Natural killer cell treated with Interleukin-12 subunit alpha and Interleukin-12 subunit beta and Interleukin-15 and Interleukin-18, amount 100 ng/mL, for 72 hours (primary cell): ENCODE results near the gene MEOX2. TPM values are rescaled to one million over a fixed set of nuclear protein-coding genes. Genes with fewer than 3 reads are reported as not detected.

Experiments
- ATAC-seq, 2 donors: fragments of 150-1000 bp; cut with Tn5 transposase in 1 of 2; sonication (Bioruptor Pico), chemical (Tn5 transposase) in 1 of 2; 2 replicates each; pipeline ENCODE4 v1.10.0; 2021
- DNase-seq: peaks from one replicate; pipeline ENCODE4 v3.0.0; 2022; ENCODE audit warnings: low spot score
- H3K27ac Mint-ChIP-seq, 2 donors: 1 replicate in 1 of 2; 2 replicates in 1 of 2; pipeline ENCODE4 v1.8.0; 2022; ENCODE audit warnings: mixed read lengths in 2 of 2, mild to moderate bottlenecking in 1 of 2, moderate library complexity in 1 of 2
- H3K27me3 Mint-ChIP-seq, 2 donors: 1 replicate in 1 of 2; 2 replicates in 1 of 2; pipeline ENCODE4 v1.8.0; 2022; ENCODE audit warnings: mixed read lengths in 2 of 2
- H3K36me3 Mint-ChIP-seq: one replicate; pipeline ENCODE4 v1.8.0; 2022; ENCODE audit warnings: mixed read lengths
- H3K4me1 Mint-ChIP-seq, 2 donors: 1 replicate in 1 of 2; 2 replicates in 1 of 2; pipeline ENCODE4 v1.8.0; 2022; ENCODE audit warnings: low read depth in 2 of 2, mixed read lengths in 2 of 2, mild to moderate bottlenecking in 1 of 2
- H3K4me3 Mint-ChIP-seq: one replicate; pipeline ENCODE4 v1.8.0; 2022; ENCODE audit warnings: mixed read lengths
- H3K9me3 Mint-ChIP-seq: 2 replicates; pipeline ENCODE4 v1.8.0; 2022; ENCODE audit warnings: mixed read lengths
- total RNA-seq, 2 donors: library from RNA; stranded (reverse); gene quantifications; one replicate each; pipeline ENCODE4 v1.2.3, GENCODE V29; 2022

MEOX2 gene
- total RNA-seq, 2 donors from 2014 or later, result not detected

- Mint-ChIP-seq H3K27me3 (no peaks in the 10 kb centered on the region), H3K9me3 (no peaks in the 10 kb centered on the region), H3K4me3 (no peak overlapping the region), H3K27ac (no peak overlapping the region), H3K36me3 (no peaks in the 10 kb centered on the region), H3K4me1 (no peaks in the 10 kb centered on the region)
- ATAC-seq (no peak), DNase-seq (no peak)
Measured at GRCh38 chr7:15620491-15621185, 65.8 kb downstream of the MEOX2 start.

DNA sequence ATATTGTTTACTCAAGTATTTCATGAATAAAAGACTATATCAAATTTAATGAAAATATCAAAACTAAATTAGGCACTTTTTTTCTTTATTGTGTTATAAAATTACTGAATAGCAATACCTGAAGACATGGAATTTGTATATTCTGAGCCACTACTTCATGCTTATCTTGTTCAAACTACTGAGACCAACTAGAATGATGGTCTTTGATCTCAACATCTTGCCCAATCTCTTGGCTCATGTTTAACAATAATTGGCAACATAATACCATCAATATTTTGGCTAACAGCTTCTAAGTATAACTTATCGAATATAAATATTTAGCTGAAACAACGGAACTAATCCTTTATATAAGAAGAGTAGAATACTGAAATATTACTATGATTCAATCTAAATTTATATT, 68.2 kb downstream of the MEOX2 start:
- Mint-ChIP-seq H3K4me3 (no peak overlapping the region), H3K27me3 (no peaks in the 10 kb centered on the region), H3K27ac (no peak overlapping the region), H3K4me1 (no peaks in the 10 kb centered on the region), H3K36me3 (no peaks in the 10 kb centered on the region), H3K9me3 (no peaks in the 10 kb centered on the region)
- DNase-seq (no peak), ATAC-seq (no peak)

- Mint-ChIP-seq H3K4me3 (no peak overlapping the region), H3K36me3 (no peaks in the 10 kb centered on the region), H3K9me3 (peaks cover 3% of the 10 kb centered on the region), H3K27me3 (no peaks in the 10 kb centered on the region), H3K4me1 (no peaks in the 10 kb centered on the region), H3K27ac (no peak overlapping the region)
- DNase-seq, result no peak
- ATAC-seq, result no peak
Measured at GRCh38 chr7:15612205-15612604, 74.3 kb downstream of the MEOX2 start.

DNA sequence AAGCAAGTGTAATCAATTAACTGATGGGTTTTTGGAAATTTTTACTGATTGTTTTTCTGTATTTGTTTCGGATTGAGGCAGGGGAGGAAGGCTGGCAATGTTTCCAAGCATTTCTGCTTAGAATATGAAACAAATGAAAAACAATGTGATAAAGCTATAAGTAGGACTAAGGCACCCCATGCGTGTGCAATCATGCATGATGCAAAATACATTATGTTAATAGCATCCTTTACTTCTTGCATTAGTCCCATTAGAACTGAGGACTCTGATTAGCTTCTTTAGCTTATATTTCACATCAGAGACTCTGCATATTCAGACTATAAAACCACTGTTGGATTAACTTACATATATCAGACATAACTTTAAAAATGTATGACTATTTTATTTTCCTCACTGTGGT, 76.0 kb downstream of the MEOX2 start:
- H3K27ac Mint-ChIP-seq, result no peak overlapping the region
- no peak overlapping the region for H3K4me3 Mint-ChIP-seq
- no peaks in the 10 kb centered on the region for H3K4me1 Mint-ChIP-seq
- no peak for ATAC-seq
- no peak for DNase-seq
- peaks cover 3% of the 10 kb centered on the region for H3K9me3 Mint-ChIP-seq
- H3K36me3 Mint-ChIP-seq, result no peaks in the 10 kb centered on the region
- H3K27me3 Mint-ChIP-seq, result no peaks in the 10 kb centered on the region

DNA sequence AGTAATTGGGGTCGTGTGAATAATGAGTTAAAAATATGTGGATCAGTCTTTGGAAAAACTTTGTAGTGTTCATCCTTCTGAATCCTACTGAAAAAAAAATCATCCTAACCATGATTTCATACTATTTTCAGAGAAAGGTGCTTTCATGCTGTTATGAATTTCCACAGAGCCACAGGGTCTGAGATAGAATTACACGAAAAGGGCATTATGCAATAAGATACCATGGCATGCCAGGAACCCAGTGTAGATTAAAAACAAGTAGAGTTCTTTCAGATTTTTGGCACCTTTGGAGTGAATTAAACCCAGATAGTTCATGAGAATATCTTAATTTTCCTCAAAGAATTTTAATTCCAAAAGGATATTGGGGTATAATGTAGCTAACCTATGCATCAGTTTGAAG, 77.2 kb downstream of the MEOX2 start:
- Mint-ChIP-seq H3K4me1 (no peaks in the 10 kb centered on the region), H3K36me3 (no peaks in the 10 kb centered on the region), H3K27ac (no peak overlapping the region), H3K4me3 (no peak overlapping the region), H3K27me3 (no peaks in the 10 kb centered on the region), H3K9me3 (peaks cover 3% of the 10 kb centered on the region)
- ATAC-seq (no peak), DNase-seq (no peak)

GRCh38 chr7:15607529-15608210, 78.8 kb downstream of the MEOX2 start:
- ATAC-seq (no peak), DNase-seq (no peak)
- no peaks in the 10 kb centered on the region for H3K27me3 Mint-ChIP-seq
- no peak overlapping the region for H3K4me3 Mint-ChIP-seq
- H3K27ac Mint-ChIP-seq, result no peak overlapping the region
- H3K4me1 Mint-ChIP-seq, result no peaks in the 10 kb centered on the region
- peaks cover 11% of the 10 kb centered on the region for H3K9me3 Mint-ChIP-seq
- H3K36me3 Mint-ChIP-seq, result peaks cover 6% of the 10 kb centered on the region

DNA sequence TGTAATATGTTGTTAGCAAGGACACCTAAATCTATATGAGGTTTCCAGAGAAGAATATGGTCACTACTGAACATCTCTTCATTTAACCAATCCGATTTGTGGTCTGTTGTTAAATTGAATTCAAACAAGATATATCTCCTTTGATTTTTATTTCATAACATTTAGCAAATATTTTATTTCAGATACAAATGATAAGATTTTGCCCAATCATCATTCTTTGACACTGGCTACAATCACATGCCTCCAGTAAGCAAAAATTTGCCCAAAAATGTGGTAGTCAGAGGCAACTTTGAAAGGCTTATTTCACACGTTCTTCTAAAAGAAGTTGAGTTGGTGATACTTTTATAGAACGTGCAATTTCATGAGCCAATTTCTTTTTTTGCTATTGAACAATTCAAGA, 79.9 kb downstream of the MEOX2 start:
- H3K36me3 Mint-ChIP-seq, result peaks cover 6% of the 10 kb centered on the region
- ATAC-seq (no peak), DNase-seq (no peak)
- H3K9me3 Mint-ChIP-seq, result peaks cover 11% of the 10 kb centered on the region
- no peaks in the 10 kb centered on the region for H3K4me1 Mint-ChIP-seq
- no peak overlapping the region for H3K27ac Mint-ChIP-seq
- H3K4me3 Mint-ChIP-seq, result no peak overlapping the region
- H3K27me3 Mint-ChIP-seq, result no peaks in the 10 kb centered on the region

DNA sequence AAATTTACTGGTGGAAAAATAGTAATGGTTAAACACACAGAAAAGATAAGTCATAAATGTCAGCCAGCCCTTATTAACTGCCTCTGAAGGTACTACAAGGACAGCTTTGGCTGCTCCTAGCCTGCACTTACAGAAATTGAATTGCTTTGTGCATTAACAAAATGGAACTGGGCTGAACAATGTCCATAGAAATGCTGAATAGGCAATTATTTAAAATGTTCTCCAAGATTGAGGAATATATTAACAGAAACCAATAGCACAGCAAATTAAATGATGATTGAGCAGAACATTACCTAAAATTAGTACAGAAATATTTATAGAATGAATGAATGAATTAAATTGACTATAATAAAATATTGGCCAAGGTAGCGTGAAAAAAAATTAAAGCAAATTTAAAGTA, 82.3 kb downstream of the MEOX2 start:
- no peak for DNase-seq
- Mint-ChIP-seq H3K4me3 (no peak overlapping the region), H3K27me3 (no peaks in the 10 kb centered on the region), H3K9me3 (peaks cover 10% of the 10 kb centered on the region), H3K27ac (no peak overlapping the region), H3K4me1 (no peaks in the 10 kb centered on the region), H3K36me3 (peaks cover 6% of the 10 kb centered on the region)
- no peak for ATAC-seq

- DNase-seq, result no peak
- Mint-ChIP-seq H3K27me3 (no peaks in the 10 kb centered on the region), H3K9me3 (peaks cover 8% of the 10 kb centered on the region), H3K4me1 (no peaks in the 10 kb centered on the region), H3K4me3 (no peak overlapping the region), H3K27ac (no peak overlapping the region), H3K36me3 (peaks cover 6% of the 10 kb centered on the region)
- no peak for ATAC-seq
Measured at GRCh38 chr7:15603124-15603523, 83.4 kb downstream of the MEOX2 start.

DNA sequence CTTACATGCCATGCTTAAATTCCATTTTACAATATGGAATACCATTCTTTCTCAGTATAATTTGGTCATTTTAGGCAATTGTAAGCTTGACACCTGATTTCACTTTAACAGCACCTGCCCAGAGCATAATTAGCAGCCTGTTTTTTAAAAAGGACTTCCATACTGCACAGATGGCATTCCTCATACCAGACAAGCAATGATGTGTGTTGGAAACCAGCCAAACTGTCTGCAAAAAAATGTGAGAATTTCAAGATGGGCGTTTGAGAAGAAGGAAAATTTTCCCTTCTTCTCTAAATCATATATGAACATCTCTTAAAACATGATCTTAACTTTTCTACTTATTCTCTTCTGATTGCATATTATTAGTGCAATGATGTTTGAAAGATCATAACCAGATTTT, 84.2 kb downstream of the MEOX2 start:
- H3K27ac Mint-ChIP-seq, result no peak overlapping the region
- H3K4me3 Mint-ChIP-seq, result no peak overlapping the region
- H3K9me3 Mint-ChIP-seq, result peaks cover 8% of the 10 kb centered on the region
- no peak for ATAC-seq
- H3K4me1 Mint-ChIP-seq, result no peaks in the 10 kb centered on the region
- peaks cover 6% of the 10 kb centered on the region for H3K36me3 Mint-ChIP-seq
- DNase-seq, result no peak
- no peaks in the 10 kb centered on the region for H3K27me3 Mint-ChIP-seq

GRCh38 chr7:15601175-15601574, 85.3 kb downstream of the MEOX2 start:
- no peak for ATAC-seq
- DNase-seq, result no peak
- peaks cover 6% of the 10 kb centered on the region for H3K36me3 Mint-ChIP-seq
- H3K9me3 Mint-ChIP-seq, result peaks cover 13% of the 10 kb centered on the region
- H3K4me1 Mint-ChIP-seq, result no peaks in the 10 kb centered on the region
- H3K27me3 Mint-ChIP-seq, result no peaks in the 10 kb centered on the region
- no peak overlapping the region for H3K27ac Mint-ChIP-seq
- H3K4me3 Mint-ChIP-seq, result no peak overlapping the region

- ATAC-seq, result no peak
Measured at GRCh38 chr7:15600298-15600697, 86.2 kb downstream of the MEOX2 start.

GRCh38 chr7:15594461-15594860, 92.0 kb downstream of the MEOX2 start:
- peaks cover 22% of the 10 kb centered on the region for H3K9me3 Mint-ChIP-seq
- ATAC-seq, result no peak
- no peaks in the 10 kb centered on the region for H3K27me3 Mint-ChIP-seq
- no peak overlapping the region for H3K4me3 Mint-ChIP-seq
- DNase-seq, result no peak
- no peak overlapping the region for H3K27ac Mint-ChIP-seq
- peaks cover 5% of the 10 kb centered on the region for H3K36me3 Mint-ChIP-seq
- no peaks in the 10 kb centered on the region for H3K4me1 Mint-ChIP-seq

More at GRCh38 chr7:15600298-15600697, 86.2 kb downstream of the MEOX2 start:
- H3K27me3 Mint-ChIP-seq, result no peaks in the 10 kb centered on the region
- H3K27ac Mint-ChIP-seq, result no peak overlapping the region
- H3K36me3 Mint-ChIP-seq, result peaks cover 6% of the 10 kb centered on the region
- no peak for DNase-seq
- no peaks in the 10 kb centered on the region for H3K4me1 Mint-ChIP-seq
- peaks cover 13% of the 10 kb centered on the region for H3K9me3 Mint-ChIP-seq
- no peak overlapping the region for H3K4me3 Mint-ChIP-seq

- Mint-ChIP-seq H3K36me3 (peaks cover 5% of the 10 kb centered on the region), H3K4me3 (no peak overlapping the region), H3K9me3 (peaks cover 28% of the 10 kb centered on the region), H3K4me1 (no peaks in the 10 kb centered on the region), H3K27me3 (no peaks in the 10 kb centered on the region), H3K27ac (no peak overlapping the region)
- DNase-seq (no peak), ATAC-seq (no peak)
Measured at GRCh38 chr7:15593382-15593781, 93.1 kb downstream of the MEOX2 start.

- ATAC-seq (no peak), DNase-seq (no peak)
Measured at GRCh38 chr7:15586266-15586665, 100.2 kb downstream of the MEOX2 start.

More at GRCh38 chr7:15586266-15586665, 100.2 kb downstream of the MEOX2 start:
- Mint-ChIP-seq H3K4me1 (no peaks in the 10 kb centered on the region), H3K36me3 (peaks cover 6% of the 10 kb centered on the region), H3K27ac (no peak overlapping the region), H3K4me3 (no peak overlapping the region), H3K9me3 (peaks cover 19% of the 10 kb centered on the region), H3K27me3 (no peaks in the 10 kb centered on the region)
